ENCODE results near the gene TANK.
"Not testable (repeated sequence)": the region's sequence is repeated elsewhere in the genome, so short reads cannot be mapped to it uniquely, and the experiment has no call there.

The TANK gene

GRCh38 chr2:161279230-161279815 is 119.1 kb downstream of the TANK start:
- not testable (repeated sequence) for DNase-seq

- DNase-seq, result not testable (repeated sequence)
Observed at GRCh38 chr2:161280906-161281323, 120.7 kb downstream of the TANK start.

- DNase-seq, result not testable (repeated sequence)
Observed at GRCh38 chr2:161281615-161282310, 121.5 kb downstream of the TANK start.

GRCh38 chr2:161282311-161282644 is 122.0 kb downstream of the TANK start:
- DNase-seq, result not testable (repeated sequence)

DNA sequence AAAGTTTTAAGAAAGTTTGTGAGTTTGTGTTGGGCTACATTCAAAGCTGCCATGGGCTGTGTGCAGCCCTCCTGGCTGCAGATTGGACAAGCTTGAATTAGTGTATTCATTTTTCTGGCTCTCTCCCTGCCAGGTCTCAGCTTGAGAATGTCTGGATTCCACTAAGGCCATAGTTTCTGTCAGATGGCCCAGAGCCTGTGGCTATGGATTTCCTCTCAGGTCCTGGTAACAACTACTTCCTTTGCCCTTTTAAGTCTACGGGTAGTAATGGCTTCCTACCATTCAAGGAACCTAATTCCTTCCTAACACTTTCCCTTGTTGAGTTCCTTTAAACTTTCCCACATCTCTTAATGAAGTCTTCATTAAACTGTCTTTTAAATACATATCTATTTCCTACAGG is 123.7 kb downstream of the TANK start:
- DNase-seq, result no peak
